ENCODE measurements around the gene EHBP1. TPM values are rescaled to one million over a fixed set of nuclear protein-coding genes. Genes with fewer than 3 reads are reported as not detected.

EHBP1 gene
- total RNA-seq, 1 donor from 2014 or later = 17.9 TPM

DNA sequence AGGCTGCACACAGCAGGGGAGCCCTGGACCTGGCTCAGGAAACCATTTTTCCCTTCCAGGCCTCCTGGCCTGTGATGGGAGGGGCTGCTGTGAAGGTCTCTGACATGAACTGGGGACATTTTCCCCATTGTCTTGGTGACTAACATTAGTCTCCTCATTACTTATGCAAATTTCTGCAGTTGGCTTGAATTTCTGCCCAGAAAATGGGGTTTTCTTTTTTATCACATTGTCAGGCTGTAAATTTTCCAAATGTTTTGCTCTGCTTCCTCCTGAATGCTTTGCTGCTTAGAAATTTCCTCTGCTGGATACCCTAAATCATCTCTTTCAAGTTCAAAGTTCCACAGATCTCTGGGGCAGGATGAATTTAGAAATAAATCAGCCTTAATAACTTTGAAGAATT, 78.2 kb downstream of the EHBP1 start:
- no peak for DNase-seq (ENCODE audit: low read depth in 2 of 2)

DNA sequence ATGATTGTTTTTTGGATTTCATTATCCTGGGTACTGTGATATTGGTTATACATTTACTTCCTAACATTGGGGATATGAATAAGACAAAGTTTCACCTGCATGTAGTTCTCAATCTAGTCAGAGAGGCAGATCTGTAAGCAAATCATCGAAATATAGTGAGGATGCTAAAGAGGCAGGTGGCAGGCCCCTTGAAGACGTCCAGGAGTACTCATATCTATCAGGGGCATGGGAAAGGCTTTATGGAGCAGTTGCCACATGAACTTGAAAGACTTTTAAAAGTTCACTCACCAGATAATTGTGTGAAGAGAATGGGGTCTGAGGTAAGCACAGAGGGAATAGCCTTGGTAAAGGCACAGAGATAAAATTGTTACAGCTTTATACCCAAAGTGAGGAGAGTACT, 78.8 kb downstream of the EHBP1 start:
- no peak for DNase-seq (ENCODE audit: low read depth in 2 of 2)

DNA sequence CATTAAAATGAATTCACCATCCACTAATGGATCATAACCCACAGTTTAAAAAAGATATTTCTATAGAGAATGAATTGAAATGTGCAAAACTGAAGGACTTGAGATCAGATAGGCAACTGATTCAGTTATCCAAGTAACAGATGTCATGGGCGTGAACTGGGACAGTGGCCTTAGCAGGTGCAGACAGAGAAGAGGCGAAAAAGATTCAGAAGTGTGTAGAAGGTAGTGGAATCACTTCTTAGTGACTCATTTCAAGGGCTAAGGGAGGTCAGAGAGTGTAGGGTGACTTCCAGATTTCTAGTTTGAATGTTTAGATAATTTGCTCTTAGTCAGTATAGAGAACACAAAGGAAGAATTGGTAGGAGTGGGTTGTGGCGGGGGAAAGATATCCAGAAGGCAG, 79.7 kb downstream of the EHBP1 start:
- peak in 1 of 2 donors; percentile 36 for DNase-seq (ENCODE audit: low read depth in 2 of 2)

DNA sequence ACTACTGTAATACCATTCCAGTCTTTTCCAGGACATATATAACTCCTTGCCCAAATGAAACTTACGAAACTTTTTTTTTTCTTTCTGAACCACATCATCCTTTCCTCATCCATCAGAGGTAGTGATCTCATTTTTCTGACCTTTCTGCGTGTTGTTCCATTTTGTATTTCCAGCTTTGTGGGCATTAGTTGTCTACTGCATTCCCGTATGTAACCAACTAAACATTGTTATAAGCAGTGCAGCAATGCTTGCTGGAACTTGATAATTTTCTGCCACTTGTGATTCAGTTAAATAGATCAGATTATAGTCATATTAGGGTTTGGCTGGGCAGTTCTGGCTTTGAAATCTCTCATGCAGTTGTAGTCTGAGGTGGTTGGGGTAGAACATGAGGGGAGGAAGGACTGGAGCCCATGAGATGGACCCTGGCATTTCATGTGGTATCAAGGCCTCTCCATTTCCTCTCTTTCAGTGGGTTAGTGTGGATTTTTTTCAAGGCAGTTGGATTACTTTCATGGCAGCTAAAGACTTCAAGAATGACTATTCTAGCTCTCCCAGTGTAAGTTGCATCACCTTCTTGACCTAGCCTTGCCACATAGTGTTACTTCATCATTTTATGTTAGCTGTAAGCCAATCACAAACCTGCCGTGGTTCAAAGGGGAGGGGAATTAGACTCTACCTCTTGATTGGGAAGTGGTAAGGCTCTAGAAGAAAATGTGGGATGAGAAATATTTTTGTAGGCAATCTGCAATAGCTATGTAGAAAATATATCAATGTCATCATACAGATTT, 80.5 kb downstream of the EHBP1 start:
- no peak for DNase-seq (ENCODE audit: low read depth in 2 of 2)

DNA sequence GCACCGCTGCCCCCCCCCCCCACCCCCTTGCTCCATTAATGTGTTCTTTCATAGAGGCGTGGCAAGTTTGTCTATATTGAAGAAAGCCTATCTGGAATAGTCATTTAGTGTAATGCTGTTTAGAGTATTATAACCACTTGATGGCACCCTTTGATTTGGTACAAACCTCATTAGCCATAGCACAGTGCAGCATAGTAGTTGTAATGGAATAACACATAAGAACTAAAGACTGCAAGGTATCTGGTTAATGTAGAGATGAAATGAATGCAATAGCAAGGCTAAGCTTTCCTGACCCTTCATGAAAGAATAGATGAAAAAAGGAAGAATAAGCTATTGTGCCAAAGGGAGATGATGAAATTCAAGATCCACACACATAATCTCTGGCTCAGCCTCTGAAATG, 81.9 kb downstream of the EHBP1 start:
- peak; percentile 65 to 71 for DNase-seq (ENCODE audit: low read depth in 2 of 2)

DNA sequence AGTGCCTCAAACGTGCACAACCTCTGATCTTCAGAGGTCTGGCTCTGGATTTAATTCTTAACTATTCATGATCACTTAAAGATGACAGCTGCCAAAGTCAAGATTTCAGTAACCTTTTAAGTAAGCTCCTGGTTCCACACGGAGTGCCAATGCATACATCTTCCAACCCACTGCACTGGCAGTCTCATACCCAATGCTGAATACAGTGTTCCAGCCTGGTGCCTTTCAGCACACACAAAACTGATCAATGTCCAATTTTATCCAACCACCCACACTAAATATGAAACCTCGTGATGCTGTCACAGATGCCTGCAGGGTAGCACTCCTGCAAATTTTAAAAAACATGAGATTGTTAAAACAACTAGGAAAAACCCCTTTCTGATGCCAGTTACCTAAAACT, 84.0 kb downstream of the EHBP1 start:
- DNase-seq (ENCODE audit: low read depth in 2 of 2) = no peak

DNA sequence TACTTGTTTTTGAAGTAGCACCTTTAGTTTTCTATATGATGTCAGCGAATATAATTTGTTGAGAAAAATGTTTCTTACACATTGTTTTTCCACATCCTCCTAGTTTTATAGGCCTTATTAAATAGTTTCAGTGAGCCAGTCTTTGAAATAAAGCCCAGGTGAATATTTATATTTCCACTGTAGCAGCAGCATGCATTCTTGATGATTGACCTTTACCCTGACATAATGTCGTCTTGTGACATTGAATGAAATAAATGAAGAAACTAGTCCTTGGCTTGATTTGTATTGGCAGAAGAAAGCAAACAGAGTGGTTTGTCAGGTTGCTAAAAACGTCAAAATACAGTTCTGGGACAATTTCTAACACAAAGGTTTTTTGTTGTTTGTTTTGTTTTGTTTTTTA, 84.4 kb downstream of the EHBP1 start:
- DNase-seq (ENCODE audit: low read depth in 2 of 2) = no peak

DNA sequence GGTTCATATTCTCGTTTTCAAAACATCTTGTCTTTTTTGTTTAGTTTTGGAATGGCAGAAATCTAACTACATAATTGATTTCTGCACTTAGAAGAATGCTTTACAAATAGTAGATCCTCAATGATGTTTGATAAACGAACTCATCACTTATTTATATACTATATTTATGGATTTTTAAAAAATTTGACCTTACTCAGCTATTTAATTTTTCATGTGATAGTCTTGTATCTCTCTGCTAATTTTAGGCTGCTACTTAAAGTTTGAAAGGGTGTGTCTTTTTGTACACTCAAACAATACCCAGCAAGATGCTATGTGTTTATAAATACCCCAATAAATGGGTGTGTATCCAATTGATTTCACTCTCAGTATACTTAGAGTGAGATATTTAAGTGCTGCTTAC, 86.9 kb downstream of the EHBP1 start:
- no peak for DNase-seq (ENCODE audit: low read depth in 2 of 2)

DNA sequence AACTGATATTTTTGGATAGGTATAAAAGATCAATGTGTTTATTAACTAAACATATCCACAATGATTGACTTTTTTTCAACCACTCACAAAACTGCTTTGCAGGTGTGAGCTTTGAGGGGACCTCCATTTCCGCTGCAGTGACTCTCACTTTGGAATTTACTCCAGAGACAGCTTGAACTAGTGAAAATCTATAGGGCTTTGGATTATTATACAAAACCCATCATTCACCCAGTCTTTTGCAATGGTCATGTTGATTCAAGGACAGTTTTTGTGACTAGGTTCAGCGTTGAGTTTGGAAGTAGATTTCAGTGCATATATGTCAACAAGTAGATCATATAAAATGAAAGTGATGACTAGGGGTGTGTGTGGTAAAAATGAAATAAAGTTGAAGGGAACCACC, 87.7 kb downstream of the EHBP1 start:
- DNase-seq (ENCODE audit: low read depth in 2 of 2) = no peak

DNA sequence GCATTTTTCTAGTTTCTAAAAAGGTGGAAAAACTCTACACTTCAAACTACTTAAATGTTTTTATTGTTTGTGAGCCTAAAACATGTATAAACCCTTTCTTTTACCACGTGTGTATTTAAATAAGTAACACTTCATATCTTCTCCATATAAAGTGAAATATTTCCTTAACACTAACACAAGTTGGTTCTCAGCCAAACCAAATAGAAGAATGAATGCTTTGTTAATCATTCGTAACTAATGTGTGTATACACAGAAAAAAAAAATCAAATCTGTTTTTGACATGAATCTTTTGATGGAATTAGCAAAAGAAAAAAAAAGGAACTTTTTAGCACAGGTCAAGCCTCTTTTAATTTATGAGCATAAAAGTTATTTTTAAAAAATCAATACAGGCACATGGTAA, 89.3 kb downstream of the EHBP1 start:
- peak; percentile 60 to 68 for DNase-seq (ENCODE audit: low read depth in 2 of 2)

DNA sequence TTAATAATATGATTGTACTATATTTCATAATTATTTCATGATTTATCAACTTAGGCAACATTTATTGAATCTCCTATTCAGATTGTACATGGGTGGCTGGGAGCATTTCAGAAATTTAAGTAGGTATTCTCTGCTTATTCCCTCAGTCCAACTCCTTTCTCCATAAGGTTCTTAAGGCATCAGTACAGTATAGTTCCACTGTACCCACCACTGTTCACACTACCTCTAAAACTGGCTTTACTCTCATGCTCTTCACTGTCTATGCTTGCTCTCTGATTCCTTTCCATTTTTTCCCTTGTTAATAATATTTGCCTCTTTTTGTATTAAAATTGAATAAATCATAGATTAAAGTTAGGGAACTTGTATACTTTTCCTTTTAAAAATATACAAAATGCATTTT, 89.8 kb downstream of the EHBP1 start:
- DNase-seq (ENCODE audit: low read depth in 2 of 2) = peak in 1 of 2 donors; percentile 1

DNA sequence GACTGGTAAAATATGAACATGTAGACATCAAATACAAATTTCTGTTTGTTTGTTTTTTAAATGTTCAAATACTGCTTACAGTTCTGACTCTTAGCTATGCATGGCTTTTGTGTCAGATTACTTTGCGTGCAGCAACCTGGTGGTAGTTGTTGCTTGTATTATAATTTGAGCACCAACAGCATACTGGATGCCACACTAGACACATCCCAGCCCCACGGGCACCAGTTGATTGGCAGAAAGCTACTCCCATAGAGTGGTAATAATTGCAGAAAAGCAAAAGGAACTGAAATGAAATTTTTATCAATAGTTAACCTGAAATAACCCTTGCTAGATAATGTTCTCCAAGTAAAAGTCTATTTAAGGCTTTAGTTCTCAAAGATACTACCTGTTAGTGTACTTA, 91.6 kb downstream of the EHBP1 start:
- no peak for DNase-seq (ENCODE audit: low read depth in 2 of 2)

DNA sequence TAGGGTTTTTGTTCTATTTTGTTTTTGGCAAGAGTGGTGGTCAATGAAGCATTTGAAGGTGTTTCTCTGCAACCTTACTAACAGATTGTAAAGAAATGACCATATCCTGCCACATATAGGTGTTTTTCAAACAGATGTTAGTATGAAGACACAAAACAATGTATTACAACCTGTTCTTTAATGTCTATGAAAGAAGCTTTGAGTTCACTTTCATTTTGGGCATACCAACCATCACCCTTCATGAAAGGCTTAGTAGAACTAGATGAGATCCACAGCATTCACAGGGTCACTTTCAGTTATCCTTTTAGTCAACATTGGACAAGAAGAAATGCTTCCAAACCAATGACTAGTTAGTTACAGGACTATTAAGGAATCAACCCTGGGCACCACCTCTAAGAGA, 95.1 kb downstream of the EHBP1 start:
- DNase-seq (ENCODE audit: low read depth in 2 of 2) = no peak

DNA sequence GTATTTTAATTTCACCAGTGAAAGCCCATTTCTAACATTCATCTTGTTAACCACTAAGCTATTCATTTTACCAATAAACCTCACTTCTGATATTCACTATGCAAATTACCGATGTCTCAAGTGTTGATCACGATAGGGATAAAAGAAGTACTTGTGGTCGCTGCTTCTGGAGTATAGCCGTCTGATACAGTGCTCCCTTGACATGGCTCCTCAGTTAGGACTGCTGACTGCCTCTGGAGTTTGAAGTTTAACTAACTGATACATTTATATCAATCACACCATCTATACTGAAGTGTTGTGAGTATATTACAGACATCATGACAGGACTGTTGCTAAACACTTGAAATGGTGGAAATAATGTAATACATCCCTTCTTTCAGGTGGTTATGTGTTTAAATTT, 95.6 kb downstream of the EHBP1 start:
- DNase-seq (ENCODE audit: low read depth in 2 of 2) = no peak

DNA sequence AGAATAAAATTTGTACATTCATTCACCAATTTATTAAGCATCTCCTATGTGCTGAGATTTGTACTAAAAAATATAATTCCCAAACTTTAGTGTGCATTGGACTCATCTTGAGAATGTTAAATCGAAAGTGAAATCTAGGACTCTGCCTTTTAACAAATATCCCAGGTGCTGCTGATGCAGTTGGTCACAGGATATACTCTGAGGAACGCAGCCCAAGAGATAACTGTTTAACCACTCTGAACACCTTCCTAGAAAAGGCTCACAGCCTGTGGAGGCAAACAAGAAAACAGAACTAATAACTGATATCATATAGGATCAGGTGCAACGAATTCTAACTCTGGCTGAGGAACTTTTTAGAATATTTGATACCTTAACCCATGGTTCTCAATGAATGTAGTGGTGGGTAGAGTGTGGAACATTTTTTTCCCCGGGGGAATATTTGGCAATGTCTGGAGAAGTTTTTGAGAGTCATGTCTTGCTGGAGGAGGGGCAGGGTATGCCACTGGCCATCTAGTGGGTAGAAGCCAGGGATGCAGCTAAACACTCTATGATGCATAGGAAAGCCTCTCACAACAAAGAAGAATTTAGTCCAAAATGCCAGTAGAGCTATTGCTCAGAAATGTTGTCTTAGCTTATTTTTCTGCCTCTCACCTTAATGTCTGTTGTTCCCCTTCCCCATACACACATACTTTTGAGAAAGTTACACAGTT, 96.5 kb downstream of the EHBP1 start:
- DNase-seq (ENCODE audit: low read depth in 2 of 2) = no peak

DNA sequence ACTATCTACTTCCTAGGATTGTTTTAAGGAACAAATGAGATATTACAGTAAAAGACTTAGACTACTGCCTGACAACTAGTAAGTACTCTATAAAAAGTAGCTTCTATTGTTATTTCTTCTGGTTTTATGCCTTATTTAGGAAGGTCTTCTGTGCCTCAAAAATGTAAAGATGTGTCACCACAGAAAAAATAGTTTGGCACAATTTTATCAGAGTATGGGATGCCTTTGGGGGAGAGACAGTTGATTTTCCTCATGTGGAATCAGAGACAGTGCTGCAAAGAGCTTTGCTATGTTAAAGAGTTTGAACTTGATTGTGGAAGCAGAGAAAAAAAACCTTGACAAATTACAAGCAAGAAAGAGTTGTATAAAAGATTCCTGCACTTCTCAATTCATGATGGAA, 98.4 kb downstream of the EHBP1 start:
- DNase-seq (ENCODE audit: low read depth in 2 of 2) = no peak

DNA sequence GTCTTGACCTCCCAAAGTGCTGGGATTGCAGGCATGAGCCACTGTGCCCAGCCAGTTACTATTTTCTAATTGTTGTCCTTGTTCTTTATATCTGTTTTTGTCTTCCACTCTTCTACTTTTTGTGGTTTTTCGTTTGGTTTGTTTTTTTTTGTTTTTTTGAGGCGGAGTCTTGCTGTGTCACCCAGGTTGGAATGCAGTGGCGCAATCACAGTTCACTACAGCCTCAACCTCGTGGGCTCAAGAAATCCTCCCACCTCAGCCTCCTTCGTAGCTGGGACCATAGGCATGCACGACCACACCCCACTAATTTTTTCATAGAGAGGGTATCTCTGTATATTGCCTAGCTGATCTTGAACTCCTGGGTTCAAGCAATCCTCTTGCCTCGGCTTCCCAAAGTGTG, 100.7 kb downstream of the EHBP1 start:
- DNase-seq (ENCODE audit: low read depth in 2 of 2) = no peak

DNA sequence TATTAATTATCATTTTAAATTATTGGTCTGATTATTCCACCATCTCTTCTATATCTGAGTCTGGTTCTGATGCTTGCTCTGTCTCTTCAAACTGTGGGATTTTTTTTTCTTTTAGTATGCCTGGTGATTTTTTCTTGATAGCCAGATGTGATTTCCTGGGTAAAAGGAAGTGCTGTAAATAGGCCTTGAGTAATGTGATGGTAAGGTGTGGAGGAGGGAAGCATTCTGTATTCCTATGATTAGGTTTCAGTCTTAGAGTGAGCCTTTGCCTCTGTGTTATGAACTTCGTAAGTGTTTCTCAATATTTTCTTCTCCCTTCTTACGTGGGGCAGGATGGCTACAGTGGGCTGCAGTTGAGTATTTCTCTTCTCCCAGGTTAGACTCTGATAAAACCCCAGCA, 103.0 kb downstream of the EHBP1 start:
- peak in 1 of 2 donors; percentile 26 for DNase-seq (ENCODE audit: low read depth in 2 of 2)

DNA sequence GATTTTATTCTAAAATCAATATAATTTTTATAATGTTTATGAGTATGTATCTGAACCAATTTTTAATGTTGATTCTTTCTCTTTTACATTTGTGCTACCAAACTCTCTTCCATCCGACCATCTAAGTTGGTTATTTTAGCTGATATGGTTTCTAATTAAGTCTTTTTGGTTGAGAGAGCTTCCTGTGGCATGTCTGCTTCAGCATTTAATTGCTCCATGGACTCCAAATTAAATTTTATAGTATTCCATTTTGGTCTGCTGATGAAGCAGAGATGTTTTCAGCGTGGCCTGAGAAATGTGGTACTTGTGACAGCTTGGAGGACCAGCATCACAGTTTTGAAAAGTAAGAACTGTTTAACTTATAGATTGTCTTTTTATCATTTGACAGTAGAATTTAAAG, 105.6 kb downstream of the EHBP1 start:
- DNase-seq (ENCODE audit: low read depth in 2 of 2) = no peak

DNA sequence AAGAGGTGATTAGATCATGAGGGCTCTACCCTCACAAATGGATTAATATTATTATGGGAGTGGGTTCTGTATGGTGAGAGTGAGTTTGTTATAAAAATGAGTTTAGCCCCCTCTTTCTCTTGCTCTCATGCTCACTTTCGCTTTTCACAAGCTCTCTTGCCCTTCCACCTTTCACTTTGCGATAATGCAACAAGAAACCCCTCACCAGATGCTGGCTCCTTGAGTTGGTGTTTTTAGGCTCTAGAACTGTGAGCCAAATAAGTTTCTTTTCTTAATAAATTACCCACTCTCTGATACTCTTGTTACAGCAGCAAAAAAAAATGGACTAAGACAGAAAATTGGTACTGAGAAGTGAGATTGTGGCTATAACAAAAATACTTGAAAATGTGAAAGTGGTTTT, 106.5 kb downstream of the EHBP1 start:
- no peak for DNase-seq (ENCODE audit: low read depth in 2 of 2)

DNA sequence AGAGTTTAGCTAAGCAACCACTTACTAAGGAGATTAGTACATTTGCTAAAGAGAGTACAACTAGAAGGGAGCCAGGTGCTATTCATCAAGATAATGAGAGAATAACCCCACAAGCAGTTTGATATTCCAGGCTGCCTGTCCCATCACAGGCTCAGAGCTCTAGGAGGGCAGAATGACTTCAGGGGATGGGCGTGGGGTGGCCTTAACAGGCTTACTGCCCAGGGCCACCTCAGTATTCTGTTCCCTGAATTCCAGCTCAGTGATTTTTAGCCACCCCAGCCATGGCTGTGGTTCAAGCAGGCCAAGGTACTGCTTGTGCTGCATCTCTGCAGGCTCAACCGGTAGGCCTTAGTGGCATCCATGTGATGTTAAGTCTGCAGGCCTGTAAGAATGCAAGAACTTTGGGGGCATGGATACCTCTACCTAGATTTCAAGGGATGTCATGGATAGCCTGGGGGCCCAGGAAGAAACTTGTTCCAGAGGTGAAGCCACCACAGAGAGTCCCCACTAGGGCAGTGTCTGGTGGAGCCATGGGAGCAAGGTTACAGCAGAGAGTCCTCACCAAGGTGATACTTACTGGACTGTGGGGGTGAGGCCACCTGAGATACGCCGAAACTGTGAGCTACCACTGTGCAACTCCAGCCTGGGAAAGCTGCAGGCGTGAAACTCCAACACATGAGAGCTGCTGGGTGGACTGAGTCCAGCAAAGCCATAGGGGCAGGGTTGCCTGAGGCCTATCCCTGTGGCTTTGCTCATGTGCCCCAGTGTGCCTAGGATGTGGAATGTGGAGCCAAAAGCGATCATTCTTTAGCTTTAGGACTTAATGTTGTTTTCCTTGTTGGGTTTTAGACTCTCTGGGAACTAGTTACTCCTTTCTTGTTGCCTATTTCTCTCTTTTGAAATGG, 107.7 kb downstream of the EHBP1 start:
- DNase-seq (ENCODE audit: low read depth in 2 of 2) = no peak

DNA sequence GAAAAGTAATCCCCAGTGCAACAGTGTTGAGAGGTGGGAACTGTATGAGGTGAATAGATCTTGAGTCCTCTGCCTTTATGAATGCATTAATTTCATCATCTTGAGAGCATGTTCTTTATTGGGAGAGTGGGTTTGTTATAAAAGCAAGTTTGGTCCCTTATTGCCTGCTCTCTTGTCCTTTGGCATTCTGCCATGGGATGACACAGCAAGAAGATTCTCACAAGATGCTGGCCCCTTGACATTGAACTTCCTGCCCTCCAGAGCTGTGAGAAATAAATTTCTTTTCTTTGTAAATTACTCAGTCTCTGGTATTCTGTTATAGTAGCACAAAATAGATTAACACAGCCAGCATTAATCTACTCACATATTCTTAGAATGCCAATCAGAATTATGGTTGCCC, 108.6 kb downstream of the EHBP1 start:
- DNase-seq (ENCODE audit: low read depth in 2 of 2) = peak in 1 of 2 donors; percentile 75
